ENCODE results near the gene DDX20. TPM values are rescaled to one million over a fixed set of nuclear protein-coding genes. Genes with fewer than 3 reads are reported as not detected.

The DDX20 gene
- total RNA-seq, 1 donor from 2014 or later, result 5.9 TPM

DNA sequence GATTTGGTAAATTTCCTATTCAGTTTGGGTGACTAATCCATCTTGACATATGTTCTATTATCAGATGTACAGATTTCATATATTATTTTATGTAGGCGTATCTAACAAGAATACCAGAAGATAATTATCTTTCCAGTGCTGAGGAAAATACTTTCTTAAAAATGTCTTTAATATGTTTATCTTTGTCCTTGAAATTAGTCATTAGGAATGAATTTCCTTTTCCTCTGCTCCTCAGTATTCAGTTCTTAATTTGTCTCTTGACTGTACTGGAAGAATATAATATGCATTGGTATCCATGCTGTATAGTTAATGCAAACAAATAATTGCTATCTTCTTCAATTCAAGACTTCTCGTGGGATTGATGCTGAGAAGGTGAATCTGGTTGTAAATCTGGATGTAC lies 6.6 kb downstream of the DDX20 start:
- peaks cover 3% of the 10 kb centered on the region for H3K4me1 ChIP-seq
- H3K36me3 ChIP-seq, result peaks cover 87% of the 10 kb centered on the region
- TF ChIP-seq, protein P1, sequence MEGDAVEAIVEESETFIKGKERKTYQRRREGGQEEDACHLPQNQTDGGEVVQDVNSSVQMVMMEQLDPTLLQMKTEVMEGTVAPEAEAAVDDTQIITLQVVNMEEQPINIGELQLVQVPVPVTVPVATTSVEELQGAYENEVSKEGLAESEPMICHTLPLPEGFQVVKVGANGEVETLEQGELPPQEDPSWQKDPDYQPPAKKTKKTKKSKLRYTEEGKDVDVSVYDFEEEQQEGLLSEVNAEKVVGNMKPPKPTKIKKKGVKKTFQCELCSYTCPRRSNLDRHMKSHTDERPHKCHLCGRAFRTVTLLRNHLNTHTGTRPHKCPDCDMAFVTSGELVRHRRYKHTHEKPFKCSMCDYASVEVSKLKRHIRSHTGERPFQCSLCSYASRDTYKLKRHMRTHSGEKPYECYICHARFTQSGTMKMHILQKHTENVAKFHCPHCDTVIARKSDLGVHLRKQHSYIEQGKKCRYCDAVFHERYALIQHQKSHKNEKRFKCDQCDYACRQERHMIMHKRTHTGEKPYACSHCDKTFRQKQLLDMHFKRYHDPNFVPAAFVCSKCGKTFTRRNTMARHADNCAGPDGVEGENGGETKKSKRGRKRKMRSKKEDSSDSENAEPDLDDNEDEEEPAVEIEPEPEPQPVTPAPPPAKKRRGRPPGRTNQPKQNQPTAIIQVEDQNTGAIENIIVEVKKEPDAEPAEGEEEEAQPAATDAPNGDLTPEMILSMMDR (IDR thresholded peaks at IDR 0.05; ENCODE audit: borderline replicate concordance), result no peak
- DNase-seq, result no peak
- intact Hi-C loops (cut with micrococcal nuclease), result loop anchor here (10.0 kb wide), 1 partner anchor 278 kb away; no protein-coding TSS in a partner anchor
- H3K27ac ChIP-seq (replicated peaks), result no peak overlapping the region
- H3K4me3 ChIP-seq, result no peak overlapping the region
- H3K9me3 ChIP-seq (replicated peaks), result no peaks in the 10 kb centered on the region
- no peaks in the 10 kb centered on the region for H3K27me3 ChIP-seq (ENCODE audit: low read depth)

- Histone ChIP-seq H3K9me3 (replicated peaks) (no peaks in the 10 kb centered on the region), H3K4me3 (no peak overlapping the region), H3K27ac (replicated peaks) (no peak overlapping the region), H3K27me3 (ENCODE audit: low read depth) (no peaks in the 10 kb centered on the region), H3K4me1 (peaks cover 5% of the 10 kb centered on the region), H3K36me3 (peaks cover 59% of the 10 kb centered on the region)
- intact Hi-C loops (cut with micrococcal nuclease), result loop anchor here (10.0 kb wide), 1 partner anchor 283 kb away; no protein-coding TSS in a partner anchor
- no peak for DNase-seq
- TF ChIP-seq, protein P1 (IDR thresholded peaks at IDR 0.05; ENCODE audit: borderline replicate concordance), result no peak
Measured at GRCh38 chr1:111768023-111768422, 12.3 kb downstream of the DDX20 start.

DNA sequence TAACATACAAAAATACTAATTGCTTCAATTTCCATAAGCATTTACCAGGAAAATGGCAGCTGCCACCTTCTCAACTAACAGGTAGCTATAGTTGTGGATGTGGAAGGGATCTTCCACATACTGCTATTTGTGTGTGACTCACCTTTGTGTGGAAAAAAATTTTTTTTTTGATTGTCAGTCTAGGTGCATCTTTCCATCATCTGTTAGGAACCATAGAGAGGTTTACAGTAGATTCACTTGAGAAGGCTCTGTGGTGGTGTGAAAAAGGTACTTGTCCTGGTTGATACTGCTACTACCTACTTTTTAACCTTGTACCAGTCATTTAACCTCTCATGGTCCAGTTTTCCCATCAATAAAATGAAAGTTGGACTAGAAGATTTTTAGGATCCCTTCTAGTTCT lies 12.9 kb downstream of the DDX20 start:
- no peak for DNase-seq
- Histone ChIP-seq H3K27me3 (ENCODE audit: low read depth) (no peaks in the 10 kb centered on the region), H3K9me3 (replicated peaks) (no peaks in the 10 kb centered on the region), H3K27ac (replicated peaks) (no peak overlapping the region), H3K4me1 (peaks cover 5% of the 10 kb centered on the region), H3K36me3 (peaks cover 53% of the 10 kb centered on the region), H3K4me3 (no peak overlapping the region)
- intact Hi-C loops (cut with micrococcal nuclease), result loop anchor here (10.0 kb wide), 1 partner anchor 284 kb away; no protein-coding TSS in a partner anchor
- TF ChIP-seq, protein P1 (IDR thresholded peaks at IDR 0.05; ENCODE audit: borderline replicate concordance), result no peak

DNA sequence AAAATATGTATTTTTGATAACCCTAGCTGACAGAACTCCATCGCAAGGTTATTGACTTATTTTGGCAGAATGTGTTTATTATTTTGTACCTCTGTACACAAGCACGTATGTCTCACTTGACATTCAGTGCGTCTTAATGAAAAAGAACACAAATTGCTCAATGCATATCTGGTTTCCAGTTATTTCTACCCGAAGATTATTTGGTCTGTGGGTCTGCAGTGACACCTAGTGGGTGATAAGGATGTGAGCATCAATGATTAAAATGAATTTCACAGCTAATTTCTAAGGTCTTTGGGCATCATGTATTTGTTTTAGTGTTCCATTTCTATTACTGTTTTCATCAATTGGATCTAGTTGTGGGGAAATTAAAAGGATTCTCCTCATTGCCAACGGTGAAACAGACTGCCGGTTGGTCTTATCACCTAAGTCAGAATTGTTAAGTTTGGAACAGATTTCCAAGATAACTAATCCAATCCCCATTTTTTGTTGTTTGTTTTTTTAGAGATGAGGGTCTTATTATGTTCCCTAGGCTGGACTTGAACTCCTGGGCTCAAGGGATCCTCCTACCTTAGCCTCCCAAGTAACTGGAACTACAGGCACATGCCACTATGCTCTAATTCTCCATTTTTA lies 13.9 kb downstream of the DDX20 start:
- Histone ChIP-seq H3K4me3 (no peak overlapping the region), H3K36me3 (peaks cover 49% of the 10 kb centered on the region), H3K9me3 (replicated peaks) (no peaks in the 10 kb centered on the region), H3K27me3 (ENCODE audit: low read depth) (no peaks in the 10 kb centered on the region), H3K27ac (replicated peaks) (peak overlapping the region; percentile 7), H3K4me1 (peaks cover 5% of the 10 kb centered on the region)
- no peak for DNase-seq
- intact Hi-C loops (cut with micrococcal nuclease), result loop anchor here (10.0 kb wide), 1 partner anchor 285 kb away; no protein-coding TSS in a partner anchor
- TF ChIP-seq, protein P1 (IDR thresholded peaks at IDR 0.05; ENCODE audit: borderline replicate concordance), result peak; percentile 90

- TF ChIP-seq, protein P1 (IDR thresholded peaks at IDR 0.05; ENCODE audit: borderline replicate concordance), result no peak
- DNase-seq, result no peak
- H3K36me3 ChIP-seq, result peaks cover 39% of the 10 kb centered on the region
- intact Hi-C loops (cut with micrococcal nuclease), result no loop called here
- H3K27ac ChIP-seq (replicated peaks), result no peak overlapping the region
- peaks cover 5% of the 10 kb centered on the region for H3K4me1 ChIP-seq
- H3K9me3 ChIP-seq (replicated peaks), result no peaks in the 10 kb centered on the region
- no peaks in the 10 kb centered on the region for H3K27me3 ChIP-seq (ENCODE audit: low read depth)
- H3K4me3 ChIP-seq, result no peak overlapping the region
Measured at GRCh38 chr1:111770916-111771315, 15.2 kb downstream of the DDX20 start.
